Lung (tissue), 12 donors: Measurements from ENCODE around the gene MLN. TPM values are rescaled to one million over a fixed set of nuclear protein-coding genes. Genes with fewer than 3 reads are reported as not detected.
A peak's percentile ranks its signal among the peaks of the same experiment; 100 is the strongest.

Experiments
- ATAC-seq: fragments of 200-7000 bp; cut with Tn5 transposase; one replicate; pipeline ENCODE4 v1.9.1; 2020; ENCODE audit warnings: moderate number of reproducible peaks; ENCODE audit not compliant: insufficient read depth, low FRiP score
- DNase-seq, 3 donors: peaks; one replicate each; pipeline ENCODE4 v3.0.0-alpha.2; 2013 to 2017
- H3K27ac ChIP-seq, 2 donors: one replicate each; pipeline ENCODE4 v1.5.1; 2013; ENCODE audit warnings: mild to moderate bottlenecking in 2 of 2, moderate library complexity in 2 of 2, control low read depth in 1 of 2, inconsistent platforms in 1 of 2, low read depth in 1 of 2, low read length in 1 of 2
- H3K27me3 ChIP-seq, 3 donors: one replicate each; pipeline ENCODE4 v1.5.1; 2013; ENCODE audit warnings: low read length in 2 of 3; ENCODE audit not compliant: control insufficient read depth in 3 of 3, insufficient read depth in 3 of 3
- H3K36me3 ChIP-seq, 4 donors: one replicate each; pipeline ENCODE4 v1.5.1; 2013; ENCODE audit warnings: low read length in 4 of 4, mild to moderate bottlenecking in 1 of 4, moderate library complexity in 1 of 4; ENCODE audit not compliant: control insufficient read depth in 4 of 4, insufficient read depth in 4 of 4
- H3K4me1 ChIP-seq, 5 donors: one replicate each; pipeline ENCODE4 v1.5.1; 2013; ENCODE audit warnings: low read length in 5 of 5, mild to moderate bottlenecking in 2 of 5, moderate library complexity in 1 of 5; ENCODE audit not compliant: control insufficient read depth in 5 of 5, insufficient read depth in 5 of 5
- H3K4me3 ChIP-seq: one replicate; pipeline ENCODE4 v1.5.1; 2013; ENCODE audit warnings: mild to moderate bottlenecking, control low read depth, moderate library complexity
- H3K9ac ChIP-seq, 2 donors: one replicate each; pipeline ENCODE4 v1.5.1; 2013; ENCODE audit warnings: low read length in 2 of 2, control low read depth in 1 of 2; ENCODE audit not compliant: insufficient read depth in 1 of 2
- H3K9me3 ChIP-seq, 4 donors: one replicate each; pipeline ENCODE4 v1.5.1; 2013; ENCODE audit warnings: low read length in 3 of 4, mild to moderate bottlenecking in 1 of 4, moderate library complexity in 1 of 4; ENCODE audit not compliant: control insufficient read depth in 4 of 4, insufficient read depth in 3 of 4
- CTCF ChIP-seq: IDR thresholded peaks from 2 replicates; pipeline ENCODE4 v1.5.1; 2012; ENCODE audit warnings: mild to moderate bottlenecking; ENCODE audit errors: control extremely low read depth, extremely low read depth
- WGBS, 2 donors: extraction: QIAGEN DNeasy Blood & Tissue Kit; methylation state at CpG; one replicate each; pipeline ENCODE4 v1.1.7; 2013; 5-methylcytosine and 5-hydroxymethylcytosine counted together
- polyA plus RNA-seq, 2 donors: library from polyadenylated mRNA; stranded (reverse); fragments of 200-250 nt; gene quantifications; one replicate each; pipeline ENCODE4 v1.2.1, GENCODE V29; 2013
- total RNA-seq, 2 donors: library from RNA; depleted of rRNA in 1 of 2; stranded (reverse); fragments of >200 nt in 1 of 2; gene quantifications; one replicate each; pipeline ENCODE4 v1.2.1, GENCODE V29; 2014 to 2021
- donor health status: control.
- donor health status: control.
- donor health status: Bipolar disorder and iron deficiency.
- donor health status: healthy.
- donor health status: DM: yes; HTN: yes; CAD: no.

Gene MLN
- total and polyA plus RNA-seq, 4 donors, result not detected

- no peak for DNase-seq
- Histone ChIP-seq H3K4me1 (peaks cover 12 to 38% (median 17%) of the 10 kb centered on the region in 5 donors), H3K4me3 (no peak overlapping the region), H3K9ac (peak overlapping the region in 1 of 2 donors; percentile 91), H3K27ac (peak overlapping the region in 1 of 2 donors; percentile 29), H3K27me3 (no peaks in the 10 kb centered on the region), H3K36me3 (peaks cover 3 to 48% (median 29%) of the 10 kb centered on the region in 4 donors), H3K9me3 (no peaks in the 10 kb centered on the region)
- ATAC-seq, result no peak
- 75 to 81% methylated on average over 3 of the region's 3 CpGs for WGBS, 2 donors
- no peak for TF ChIP-seq CTCF
Measured at GRCh38 chr6:33786736-33787135, 17.1 kb downstream of the MLN start.

- Histone ChIP-seq H3K4me3 (no peak overlapping the region), H3K27ac (peak overlapping the region in 1 of 2 donors; percentile 18)
- WGBS, 2 donors, result 61 to 67% methylated on average over 3 of the region's 3 CpGs
Measured at GRCh38 chr6:33785778-33786177, 18.0 kb downstream of the MLN start.

GRCh38 chr6:33784787-33785186, 19.0 kb downstream of the MLN start:
- peaks cover 12 to 38% (median 17%) of the 10 kb centered on the region in 5 donors for H3K4me1 ChIP-seq
- H3K27me3 ChIP-seq, result no peaks in the 10 kb centered on the region
- 83 to 90% methylated on average over 13 of the region's 13 CpGs for WGBS, 2 donors
- ATAC-seq, result no peak
- no peaks in the 10 kb centered on the region for H3K9me3 ChIP-seq
- peaks cover 3 to 58% (median 40%) of the 10 kb centered on the region in 4 donors for H3K36me3 ChIP-seq
- no peak overlapping the region for H3K4me3 ChIP-seq
- TF ChIP-seq CTCF, result no peak
- no peak overlapping the region for H3K27ac ChIP-seq
- H3K9ac ChIP-seq, result no peak overlapping the region
- DNase-seq, result no peak

More at GRCh38 chr6:33785778-33786177, 18.0 kb downstream of the MLN start:
- H3K4me1 ChIP-seq, result peaks cover 12 to 39% (median 17%) of the 10 kb centered on the region in 5 donors
- TF ChIP-seq CTCF, result no peak
- no peak for ATAC-seq
- H3K9me3 ChIP-seq, result no peaks in the 10 kb centered on the region
- H3K9ac ChIP-seq, result no peak overlapping the region
- no peaks in the 10 kb centered on the region for H3K27me3 ChIP-seq
- DNase-seq, result no peak
- peaks cover 3 to 49% (median 32%) of the 10 kb centered on the region in 4 donors for H3K36me3 ChIP-seq
